PC-9 (cell line): ENCODE measurements around the gene KLF13. TPM values are rescaled to one million over a fixed set of nuclear protein-coding genes. Genes with fewer than 3 reads are reported as not detected.

Experiments used
- BruUV-seq: library from RNA; stranded (reverse); fragments of 400-500 nt; replicated peaks from 2 replicates; lab custom pipeline; 2021; lab: Mats Ljungman, UMichigan
- CTCF ChIA-PET: fragments of 300-600 bp; sonication (Branson Sonifier 250); formaldehyde crosslinking; loops from one replicate; lab custom pipeline; 2022; ENCODE audit warnings: antibody characterized with exemption; lab: Charles Lee
- POLR2A ChIA-PET: fragments of 300-600 bp; sonication (Branson Sonifier 250); formaldehyde crosslinking; loops from one replicate; lab custom pipeline; 2022; ENCODE audit warnings: antibody characterized with exemption; ENCODE audit not compliant: unreplicated experiment; lab: Charles Lee
- DNase-seq, 2 experiments: peaks; one replicate each; pipeline versions ENCODE4 v3.0.0 to v3.0.0-alpha.2; 2015 to 2022; ENCODE audit warnings: mixed read lengths in 1 of 2
- H2AFZ ChIP-seq: fragments of 200-600 bp; sonication (generic); 2 replicates; pipeline ENCODE4 v1.8.1; 2017; ENCODE audit warnings: antibody characterized with exemption
- H3F3A ChIP-seq: fragments of 200-600 bp; sonication (generic); 2 replicates; pipeline ENCODE4 v1.8.1; 2017; ENCODE audit warnings: antibody characterized with exemption, mild to moderate bottlenecking, low read depth; ENCODE audit not compliant: insufficient read depth
- H3K27ac ChIP-seq: fragments of 200-600 bp; sonication (generic); 2 replicates; pipeline ENCODE4 v1.6.1; 2016; ENCODE audit warnings: mixed run types
- H3K27me3 ChIP-seq: fragments of 200-600 bp; sonication (generic); 2 replicates; pipeline ENCODE4 v1.6.1; 2016; ENCODE audit warnings: low read depth, mixed run types; ENCODE audit not compliant: insufficient read depth
- H3K36me3 ChIP-seq: fragments of 200-600 bp; sonication (generic); 2 replicates; pipeline ENCODE4 v1.6.1; 2016; ENCODE audit warnings: low read depth, mixed run types
- H3K4me1 ChIP-seq: fragments of 200-600 bp; sonication (generic); replicated peaks from 2 replicates; pipeline ENCODE4 v1.6.1; 2016; ENCODE audit warnings: mixed run types; ENCODE audit not compliant: insufficient read depth
- H3K4me2 ChIP-seq: fragments of 200-600 bp; sonication (generic); 2 replicates; pipeline ENCODE4 v1.6.1; 2017; ENCODE audit warnings: mixed run types
- H3K4me3 ChIP-seq: fragments of 200-600 bp; sonication (generic); 2 replicates; pipeline ENCODE4 v1.6.1; 2016; ENCODE audit warnings: mixed run types
- H3K79me2 ChIP-seq: fragments of 200-600 bp; sonication (generic); 2 replicates; pipeline ENCODE4 v1.6.1; 2017; ENCODE audit warnings: low read depth, mixed run types
- H3K9me2 ChIP-seq: fragments of 200-600 bp; sonication (generic); 2 replicates; pipeline ENCODE4 v1.8.1; 2017; ENCODE audit warnings: mild to moderate bottlenecking; ENCODE audit not compliant: insufficient read depth
- H3K9me3 ChIP-seq: fragments of 200-600 bp; sonication (generic); 2 replicates; pipeline ENCODE4 v1.8.1; 2016; ENCODE audit warnings: low read depth; ENCODE audit not compliant: insufficient read depth
- H4K20me1 ChIP-seq: fragments of 200-600 bp; sonication (generic); 2 replicates; pipeline ENCODE4 v1.8.1; 2017; ENCODE audit not compliant: insufficient read depth
- CTCF ChIP-seq: fragments of 200-600 bp; sonication (generic); conservative IDR thresholded peaks from 2 replicates; pipeline ENCODE4 v1.6.1; 2017; ENCODE audit warnings: mixed run types, antibody characterized with exemption, mild to moderate bottlenecking, moderate library complexity
- EZH2 ChIP-seq: fragments of 200-600 bp; sonication (generic); IDR thresholded peaks from 2 replicates; pipeline ENCODE4 v1.8.0; 2017; ENCODE audit warnings: antibody characterized with exemption, low read depth
- intact Hi-C: fragments of 100-400 bp; cut with micrococcal nuclease; formaldehyde crosslinking; loops from one replicate; pipeline ENCODE4 v1.10.0; 2022; ENCODE audit not compliant: unreplicated experiment
- total RNA-seq: library from RNA; stranded (reverse); gene quantifications from 2 replicates; pipeline ENCODE4 v1.2.3, GENCODE V29; 2021

Gene KLF13
- total RNA-seq, 1 experiment from 2014 or later: 3.4 TPM

GRCh38 chr15:31358957-31359701 is 32.5 kb downstream of the KLF13 start:
- POLR2A ChIA-PET: no interaction called here
- no peaks in the 10 kb centered on the region for H4K20me1 ChIP-seq

DNA sequence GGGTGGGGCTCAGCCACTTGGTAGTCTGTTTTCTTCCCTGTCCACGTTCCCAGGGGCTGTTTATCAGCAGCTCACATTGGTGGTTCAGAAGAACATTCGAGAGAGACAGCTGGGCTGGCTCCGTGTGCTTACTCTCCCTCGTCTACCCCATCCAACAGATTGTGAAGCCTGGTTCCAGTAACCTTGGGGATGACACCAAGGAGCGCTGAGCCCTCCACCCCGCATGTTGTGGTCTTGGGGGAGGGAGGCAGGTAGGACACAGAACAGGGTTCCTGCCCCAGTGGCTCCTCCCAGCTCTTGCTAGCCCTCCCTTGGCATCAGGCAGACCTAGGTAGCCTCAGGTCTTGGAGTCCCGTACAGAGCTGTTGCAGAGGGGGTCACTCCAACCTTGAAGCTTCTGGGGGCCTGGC is 33.1 kb downstream of the KLF13 start:
- Histone ChIP-seq H3F3A (no peaks in the 10 kb centered on the region), H2AFZ (no peak overlapping the region), H3K79me2 (no peaks in the 10 kb centered on the region), H3K27me3 (peaks cover 59% of the 10 kb centered on the region), H4K20me1 (no peaks in the 10 kb centered on the region), H3K9me2 (no peaks in the 10 kb centered on the region), H3K36me3 (no peaks in the 10 kb centered on the region), H3K4me2 (no peak overlapping the region), H3K9me3 (no peaks in the 10 kb centered on the region), H3K27ac (no peak overlapping the region), H3K4me1 (no peaks in the 10 kb centered on the region), H3K4me3 (no peak overlapping the region)
- ChIA-PET CTCF (interaction anchor here (0.6 kb wide), 1 partner anchor 160 kb away, joined by 3 read pairs; no protein-coding TSS in a partner anchor), POLR2A (no interaction called here)
- intact Hi-C loops: no loop called here
- no peak for TF ChIP-seq EZH2
- TF ChIP-seq CTCF: no peak
- no TSS peak for BruUV-seq
- no peak for DNase-seq

More at GRCh38 chr15:31358957-31359701, 32.5 kb downstream of the KLF13 start:
- Histone ChIP-seq H3F3A (no peaks in the 10 kb centered on the region), H3K4me2 (no peak overlapping the region), H3K27me3 (peaks cover 55% of the 10 kb centered on the region), H3K36me3 (no peaks in the 10 kb centered on the region), H3K4me1 (no peaks in the 10 kb centered on the region), H3K4me3 (no peak overlapping the region), H3K27ac (no peak overlapping the region), H2AFZ (no peak overlapping the region), H3K79me2 (no peaks in the 10 kb centered on the region), H3K9me2 (no peaks in the 10 kb centered on the region), H3K9me3 (no peaks in the 10 kb centered on the region)
- DNase-seq: no peak
- CTCF ChIA-PET: interaction anchor here (0.6 kb wide), 1 partner anchor 159 kb away, joined by 3 read pairs; no protein-coding TSS in a partner anchor
- BruUV-seq: no TSS peak
- intact Hi-C loops: no loop called here
- TF ChIP-seq EZH2: no peak
- TF ChIP-seq CTCF: no peak

DNA sequence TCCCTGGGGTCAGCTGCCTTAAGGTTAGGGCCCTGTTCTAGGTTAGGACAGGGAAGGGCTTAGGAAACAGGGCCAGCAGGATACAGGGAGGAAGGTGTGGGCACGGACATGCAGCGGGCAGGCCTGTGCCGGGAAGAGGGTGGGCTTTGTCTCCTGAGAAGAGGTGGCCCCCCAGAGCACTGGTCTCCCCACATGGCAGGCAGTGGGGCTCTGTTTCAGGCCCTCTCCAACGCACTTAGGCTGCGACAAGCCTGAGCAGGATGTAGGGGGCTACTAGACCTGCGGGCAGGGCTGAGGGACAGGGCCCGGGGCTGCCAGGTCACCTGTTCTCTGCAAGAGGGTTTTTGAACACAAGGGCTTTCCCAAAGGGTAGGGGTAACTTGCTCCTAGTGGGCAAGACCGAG is 33.5 kb downstream of the KLF13 start:
- Histone ChIP-seq H3F3A (no peaks in the 10 kb centered on the region), H3K9me3 (no peaks in the 10 kb centered on the region), H4K20me1 (no peaks in the 10 kb centered on the region), H3K4me2 (no peak overlapping the region), H3K79me2 (no peaks in the 10 kb centered on the region), H3K36me3 (no peaks in the 10 kb centered on the region), H3K4me3 (no peak overlapping the region), H3K27ac (no peak overlapping the region), H2AFZ (no peak overlapping the region), H3K27me3 (peaks cover 61% of the 10 kb centered on the region), H3K9me2 (no peaks in the 10 kb centered on the region), H3K4me1 (no peaks in the 10 kb centered on the region)
- BruUV-seq: no TSS peak
- intact Hi-C loops: no loop called here
- ChIA-PET CTCF (interaction anchor here (0.6 kb wide), 1 partner anchor 160 kb away, joined by 3 read pairs; no protein-coding TSS in a partner anchor), POLR2A (no interaction called here)
- TF ChIP-seq EZH2 (no peak), CTCF (no peak)
- DNase-seq: no peak
